PC-3 (cell line): ENCODE measurements around the gene CCDC136. TPM values are rescaled to one million over a fixed set of nuclear protein-coding genes. Genes with fewer than 3 reads are reported as not detected.
A peak's percentile ranks its signal among the peaks of the same experiment; 100 is the strongest.

Experiments used
- ATAC-seq: fragments of 200-7000 bp; cut with Tn5 transposase; 2 replicates; pipeline ENCODE4 v1.9.1; 2020; ENCODE audit warnings: mild to moderate bottlenecking, moderate library complexity
- Bru-seq: library from RNA; stranded (reverse); fragments of 400-500 nt; gene quantifications from one replicate; lab custom pipeline; 2021; lab: Mats Ljungman, UMichigan
- BruChase-seq, 2 experiments: library from RNA; stranded (reverse); fragments of 400-500 nt; gene quantifications; one replicate each; lab custom pipeline; 2021; lab: Mats Ljungman, UMichigan
- BruUV-seq: library from RNA; stranded (reverse); fragments of 400-500 nt; replicated peaks from 2 replicates; lab custom pipeline; 2021; lab: Mats Ljungman, UMichigan
- CTCF ChIA-PET: fragments of 300-600 bp; sonication (Branson Sonifier 250); formaldehyde crosslinking; loops from one replicate; lab custom pipeline; 2022; ENCODE audit warnings: antibody characterized with exemption; lab: Charles Lee
- POLR2A ChIA-PET: fragments of 300-600 bp; sonication (Branson Sonifier 250); formaldehyde crosslinking; loops from one replicate; lab custom pipeline; 2022; ENCODE audit warnings: antibody characterized with exemption; ENCODE audit not compliant: unreplicated experiment; lab: Charles Lee
- DNase-seq: peaks from one replicate; pipeline ENCODE4 v3.0.0-alpha.2; 2015
- H2AFZ ChIP-seq: fragments of 300-600 bp; sonication (generic); 2 replicates; pipeline ENCODE4 v1.6.0; 2016; ENCODE audit warnings: antibody characterized with exemption, low read length
- H3F3A ChIP-seq: fragments of 300-600 bp; sonication (generic); one replicate; pipeline ENCODE4 v1.6.0; 2017; ENCODE audit warnings: antibody characterized with exemption, low read length, control low read depth, mild to moderate bottlenecking; ENCODE audit not compliant: unreplicated experiment
- H3K27ac ChIP-seq: fragments of 300-600 bp; sonication (generic); 2 replicates; pipeline ENCODE4 v1.5.1; 2016; ENCODE audit warnings: mild to moderate bottlenecking, low read length
- H3K27me3 ChIP-seq: fragments of 300-600 bp; sonication (generic); 2 replicates; pipeline ENCODE4 v1.6.1; 2016; ENCODE audit warnings: low read length, mixed read lengths
- H3K36me3 ChIP-seq: fragments of 300-600 bp; sonication (generic); 2 replicates; pipeline ENCODE4 v1.6.1; 2016; ENCODE audit warnings: low read depth, mixed run types, low read length, mixed read lengths
- H3K4me1 ChIP-seq: fragments of 300-600 bp; sonication (generic); 2 replicates; pipeline ENCODE4 v1.5.1; 2016; ENCODE audit warnings: low read length; ENCODE audit not compliant: insufficient read depth
- H3K4me2 ChIP-seq: fragments of 300-600 bp; sonication (generic); 2 replicates; pipeline ENCODE4 v1.6.0; 2016; ENCODE audit warnings: low read length
- H3K4me3 ChIP-seq: fragments of 300-600 bp; sonication (generic); 2 replicates; pipeline ENCODE4 v1.5.1; 2016; ENCODE audit warnings: mild to moderate bottlenecking, low read length, mixed read lengths
- H3K79me2 ChIP-seq: fragments of 300-600 bp; sonication (generic); 2 replicates; pipeline ENCODE4 v1.6.1; 2017; ENCODE audit warnings: low read length, mixed read lengths
- H3K9ac ChIP-seq: fragments of 300-600 bp; sonication (generic); 2 replicates; pipeline ENCODE4 v1.6.0; 2016; ENCODE audit warnings: mild to moderate bottlenecking, low read length
- H3K9me2 ChIP-seq: fragments of 300-600 bp; sonication (generic); replicated peaks from 2 replicates; pipeline ENCODE4 v1.6.1; 2016; ENCODE audit warnings: mixed run types, low read length, mixed read lengths
- H3K9me3 ChIP-seq: fragments of 300-600 bp; sonication (generic); 2 replicates; pipeline ENCODE4 v1.6.1; 2016; ENCODE audit warnings: low read length, mixed read lengths
- H4K20me1 ChIP-seq: fragments of 300-600 bp; sonication (generic); 2 replicates; pipeline ENCODE4 v1.6.1; 2016; ENCODE audit warnings: low read length, mixed read lengths
- EZH2 ChIP-seq: fragments of 300-600 bp; sonication (generic); IDR thresholded peaks from one replicate; pipeline ENCODE4 v1.6.1; 2017; ENCODE audit warnings: antibody characterized with exemption, mild to moderate bottlenecking, low read length; ENCODE audit not compliant: unreplicated experiment
- EZH2phosphoT487 ChIP-seq: fragments of 300-600 bp; sonication (generic); IDR thresholded peaks from 2 replicates; pipeline ENCODE4 v1.6.1; 2018; ENCODE audit warnings: mild to moderate bottlenecking, antibody characterized with exemption, low read length, borderline replicate concordance
- intact Hi-C: fragments of 100-400 bp; cut with micrococcal nuclease; formaldehyde crosslinking; loops from 2 replicates; pipeline ENCODE4 v1.9.0; 2023
- long read RNA-seq: library from polyadenylated mRNA; unstranded; transcript quantifications from one replicate; pipeline ENCODE4 v2.0.0, GENCODE V29; 2021; ENCODE audit not compliant: unreplicated experiment
- total RNA-seq: library from RNA; depleted of rRNA; stranded (reverse); fragments of >200 nt; gene quantifications from 2 replicates; pipeline ENCODE4 v1.2.3, GENCODE V29; 2014; rRNA removed
- TF ChIP-seq, protein P1 (sequence below): fragments of 300-600 bp; sonication (generic); conservative IDR thresholded peaks from 2 replicates; pipeline ENCODE4 v1.5.1; 2017; ENCODE audit warnings: antibody characterized with exemption, low read depth, mild to moderate bottlenecking, low read length

Gene CCDC136
- 9.8 and 10.5 TPM in 2 replicates for total RNA-seq
- Bru-seq, nascent RNA: percentile 60 among the genes with signal in this experiment
- BruChase-seq, experiment 1, labeled RNA remaining after a 6-hour chase: percentile 61 among the genes with signal in this experiment
- BruChase-seq, experiment 2, labeled RNA remaining after a 2-hour chase: percentile 65 among the genes with signal in this experiment
- long read RNA-seq, partial matches to known transcripts: 0 of 10 reads
- long read RNA-seq, other reads (novel, unspliced or antisense): 10 of 10 reads

GRCh38 chr7:128791121-128791971 is at the start of gene CCDC136:
TSS of gene CCDC136 (plus strand) at chr7:128791968. CDS start at chr7:128792412, 444 bp downstream.
- H2AFZ ChIP-seq: peak within 1 kb of the TSS; percentile 96
- intact Hi-C loops: loop anchor here (5.0 kb wide), 1 partner anchor 91 kb away; no protein-coding TSS in a partner anchor
- H3K27me3 ChIP-seq: no peaks in the 10 kb centered on the region
- H4K20me1 ChIP-seq: no peaks in the 10 kb centered on the region
- H3K4me3 ChIP-seq: peak within 1 kb of the TSS; percentile 89
- H3K27ac ChIP-seq: no peak within 1 kb of the TSS
- POLR2A ChIA-PET: interaction anchor here (0.6 kb wide), 1 partner anchor 53 kb away, joined by 3 read pairs; no protein-coding TSS in a partner anchor
- no peaks in the 10 kb centered on the region for H3K36me3 ChIP-seq
- H3K9ac ChIP-seq: peak within 1 kb of the TSS; percentile 45; the same call in 1 of the 2 replicates
- no peaks in the 10 kb centered on the region for H3K9me2 ChIP-seq
- TF ChIP-seq EZH2phosphoT487 (no peak), EZH2 (no peak)
- TF ChIP-seq, protein P1, sequence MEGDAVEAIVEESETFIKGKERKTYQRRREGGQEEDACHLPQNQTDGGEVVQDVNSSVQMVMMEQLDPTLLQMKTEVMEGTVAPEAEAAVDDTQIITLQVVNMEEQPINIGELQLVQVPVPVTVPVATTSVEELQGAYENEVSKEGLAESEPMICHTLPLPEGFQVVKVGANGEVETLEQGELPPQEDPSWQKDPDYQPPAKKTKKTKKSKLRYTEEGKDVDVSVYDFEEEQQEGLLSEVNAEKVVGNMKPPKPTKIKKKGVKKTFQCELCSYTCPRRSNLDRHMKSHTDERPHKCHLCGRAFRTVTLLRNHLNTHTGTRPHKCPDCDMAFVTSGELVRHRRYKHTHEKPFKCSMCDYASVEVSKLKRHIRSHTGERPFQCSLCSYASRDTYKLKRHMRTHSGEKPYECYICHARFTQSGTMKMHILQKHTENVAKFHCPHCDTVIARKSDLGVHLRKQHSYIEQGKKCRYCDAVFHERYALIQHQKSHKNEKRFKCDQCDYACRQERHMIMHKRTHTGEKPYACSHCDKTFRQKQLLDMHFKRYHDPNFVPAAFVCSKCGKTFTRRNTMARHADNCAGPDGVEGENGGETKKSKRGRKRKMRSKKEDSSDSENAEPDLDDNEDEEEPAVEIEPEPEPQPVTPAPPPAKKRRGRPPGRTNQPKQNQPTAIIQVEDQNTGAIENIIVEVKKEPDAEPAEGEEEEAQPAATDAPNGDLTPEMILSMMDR: no peak
- H3K4me2 ChIP-seq: peak within 1 kb of the TSS; percentile 99
- H3K4me1 ChIP-seq: no peaks in the 10 kb centered on the region
- H3F3A ChIP-seq: no peaks in the 10 kb centered on the region
- H3K9me3 ChIP-seq: no peaks in the 10 kb centered on the region
- no peaks in the 10 kb centered on the region for H3K79me2 ChIP-seq
- BruUV-seq: no TSS peak
- CTCF ChIA-PET: no interaction called here
- ATAC-seq: peak; percentile 91
- peak; percentile 57 for DNase-seq

- 0 out of 2 replicates have a peak overlapping the region, but pooled peaks have one; percentile 19 for H3K27ac ChIP-seq
- H4K20me1 ChIP-seq: peaks cover 55% of the 10 kb centered on the region
- H3K9me2 ChIP-seq: no peaks in the 10 kb centered on the region
- H2AFZ ChIP-seq: no peak overlapping the region
- TF ChIP-seq EZH2phosphoT487 (no peak), EZH2 (no peak)
- TF ChIP-seq, protein P1: no peak
- H3F3A ChIP-seq: no peaks in the 10 kb centered on the region
- H3K4me2 ChIP-seq: peak overlapping the region; percentile 89
- DNase-seq (peak; percentile 82), ATAC-seq (no peak)
- no peaks in the 10 kb centered on the region for H3K9me3 ChIP-seq
- no peak overlapping the region for H3K9ac ChIP-seq
- peaks cover 48% of the 10 kb centered on the region for H3K4me1 ChIP-seq
- H3K4me3 ChIP-seq: peak overlapping the region; percentile 96
- intact Hi-C loops: no loop called here
- H3K27me3 ChIP-seq: no peaks in the 10 kb centered on the region
- peaks cover 8% of the 10 kb centered on the region for H3K36me3 ChIP-seq
- POLR2A ChIA-PET: interaction anchor here (0.5 kb wide), 1 partner anchor 161 kb away, joined by 3 read pairs; no protein-coding TSS in a partner anchor
- CTCF ChIA-PET: no interaction called here
- peaks cover 81% of the 10 kb centered on the region for H3K79me2 ChIP-seq
- BruUV-seq: no TSS peak
Observed at GRCh38 chr7:128742206-128742605, 49.6 kb upstream of the CCDC136 start.
